H1 (cell line): ENCODE data around the gene NR2E3. TPM values are rescaled to one million over a fixed set of nuclear protein-coding genes. Genes with fewer than 3 reads are reported as not detected.

Experiments
- CTCF ChIA-PET: fragments of 300-600 bp; sonication (Branson Sonifier 250); formaldehyde crosslinking; loops from one replicate; lab custom pipeline; 2021; ENCODE audit not compliant: partially characterized antibody; lab: Charles Lee
- POLR2A ChIA-PET: fragments of 300-600 bp; sonication (Branson Sonifier 250); formaldehyde crosslinking; loops from one replicate; lab custom pipeline; 2021; ENCODE audit warnings: inconsistent platforms; ENCODE audit not compliant: partially characterized antibody; lab: Charles Lee
- DNase-seq, 2 experiments: peaks; one replicate each; pipeline versions ENCODE4 v3.0.0 to v3.0.0-alpha.2; 2010 to 2022; ENCODE audit warnings: low spot score in 2 of 2, low read depth in 1 of 2, mixed read lengths in 1 of 2
- FAIRE-seq: peaks from 2 replicates; lab custom pipeline; 2011; peaks lifted over from hg19 to GRCh38; lab: Jason Lieb, UNC
- H2AFZ ChIP-seq: 2 replicates; pipeline ENCODE4 v1.8.1; 2012; ENCODE audit warnings: low read length, inconsistent platforms
- H2AK5ac ChIP-seq: 2 replicates; pipeline ENCODE4 v1.6.1; 2013; ENCODE audit warnings: low read depth, low read length
- H2BK120ac ChIP-seq: replicated peaks from 2 replicates; pipeline ENCODE3; 2013; ENCODE audit warnings: low read depth, low read length, inconsistent platforms
- H2BK12ac ChIP-seq: 2 replicates; pipeline ENCODE4 v1.6.1; 2013; ENCODE audit warnings: low read depth, low read length
- H2BK15ac ChIP-seq: 2 replicates; pipeline ENCODE4 v1.6.1; 2013; ENCODE audit warnings: low read length
- H2BK20ac ChIP-seq: 2 replicates; pipeline ENCODE4 v1.6.1; 2013; ENCODE audit warnings: low read length
- H2BK5ac ChIP-seq: 2 replicates; pipeline ENCODE4 v1.6.1; 2013; ENCODE audit warnings: low read depth, low read length
- H3K14ac ChIP-seq: 2 replicates; pipeline ENCODE4 v1.6.1; 2013; ENCODE audit warnings: inconsistent platforms; ENCODE audit not compliant: insufficient read length
- H3K18ac ChIP-seq: 2 replicates; pipeline ENCODE4 v1.6.1; 2013; ENCODE audit warnings: low read length; ENCODE audit errors: extremely low read depth
- H3K23ac ChIP-seq: 2 replicates; pipeline ENCODE4 v1.6.1; 2013; ENCODE audit warnings: inconsistent platforms; ENCODE audit not compliant: insufficient read length
- H3K23me2 ChIP-seq: 2 replicates; pipeline ENCODE4 v1.6.1; 2013; ENCODE audit warnings: low read depth, low read length
- H3K27ac ChIP-seq: 2 replicates; pipeline ENCODE4 v1.6.1; 2011; ENCODE audit warnings: low read depth, low read length, inconsistent platforms
- H3K27me3 ChIP-seq, 4 experiments: replicated peaks in 1 of 4; 1 replicate in 1 of 4; 2 replicates in 3 of 4; pipeline versions ENCODE4 v1.6.1 to v1.8.1; 2011 to 2013; ENCODE audit warnings: low read length in 3 of 4, mild to moderate bottlenecking in 3 of 4, inconsistent platforms in 2 of 4, mixed read lengths in 2 of 4, moderate library complexity in 1 of 4; ENCODE audit not compliant: control insufficient read depth in 3 of 4, insufficient read depth in 3 of 4; ENCODE audit errors: extremely low read depth in 1 of 4
- H3K36me3 ChIP-seq, 4 experiments: 2 replicates each; pipeline versions ENCODE4 v1.6.1 to v1.8.1; 2011 to 2013; ENCODE audit warnings: mild to moderate bottlenecking in 4 of 4, low read length in 3 of 4, moderate library complexity in 2 of 4, control low read depth in 1 of 4, inconsistent platforms in 1 of 4; ENCODE audit not compliant: insufficient read depth in 4 of 4, control insufficient read depth in 2 of 4
- H3K4ac ChIP-seq: replicated peaks from 2 replicates; pipeline ENCODE3; 2013; ENCODE audit warnings: low read length, low read depth, mixed read lengths, inconsistent platforms; ENCODE audit not compliant: insufficient read length
- H3K4me1 ChIP-seq, 4 experiments: replicated peaks in 1 of 4; 1 replicate in 1 of 4; 2 replicates in 3 of 4; pipeline versions ENCODE4 v1.6.1 to v1.8.1; 2011 to 2013; ENCODE audit warnings: low read length in 3 of 4, inconsistent platforms in 2 of 4, mixed read lengths in 1 of 4; ENCODE audit not compliant: insufficient read depth in 4 of 4, control insufficient read depth in 3 of 4
- H3K4me2 ChIP-seq, 2 experiments: 2 replicates each; pipeline versions ENCODE4 v1.6.1 to v1.8.1; 2011 to 2013; ENCODE audit warnings: low read depth in 2 of 2, low read length in 2 of 2, control low read depth in 1 of 2, inconsistent platforms in 1 of 2, mild to moderate bottlenecking in 1 of 2; ENCODE audit not compliant: insufficient read depth in 1 of 2
- H3K4me3 ChIP-seq, 4 experiments: fragments of 200-600, 300-600 bp in 1 of 4; sonication (generic), shearing (Covaris generic), sonication (Bioruptor Twin) in 1 of 4; 2 replicates each; pipeline versions ENCODE4 v1.5.1 to v1.8.1; 2011 to 2016; ENCODE audit warnings: low read length in 4 of 4, low read depth in 3 of 4, control low read depth in 2 of 4, inconsistent platforms in 2 of 4, mild to moderate bottlenecking in 2 of 4, mixed read lengths in 1 of 4, moderate library complexity in 1 of 4; ENCODE audit not compliant: insufficient read depth in 2 of 4; ENCODE audit errors: extremely low read depth in 1 of 4
- H3K56ac ChIP-seq: replicated peaks from 2 replicates; pipeline ENCODE3; 2013; ENCODE audit warnings: low read depth, mild to moderate bottlenecking, mixed read lengths, low read length, inconsistent platforms; ENCODE audit not compliant: insufficient read length
- H3K79me1 ChIP-seq: 2 replicates; pipeline ENCODE4 v1.6.1; 2013; ENCODE audit warnings: low read depth, low read length, control low read depth
- H3K79me2 ChIP-seq, 2 experiments: 2 replicates each; pipeline versions ENCODE4 v1.6.1 to v1.8.1; 2012 to 2013; ENCODE audit warnings: low read length in 2 of 2, mild to moderate bottlenecking in 2 of 2, inconsistent platforms in 1 of 2; ENCODE audit not compliant: insufficient read depth in 2 of 2, control insufficient read depth in 1 of 2
- H3K9ac ChIP-seq, 4 experiments: replicated peaks in 1 of 4; 1 replicate in 1 of 4; 2 replicates in 3 of 4; pipeline versions ENCODE4 v1.6.1 to v1.8.1; 2011 to 2013; ENCODE audit warnings: low read depth in 3 of 4, low read length in 3 of 4, control low read depth in 2 of 4, mild to moderate bottlenecking in 2 of 4, moderate library complexity in 2 of 4, inconsistent platforms in 1 of 4; ENCODE audit errors: extremely low read depth in 1 of 4
- H3K9me3 ChIP-seq, 2 experiments: 2 replicates each; pipeline versions ENCODE4 v1.6.1 to v1.8.1; 2012 to 2013; ENCODE audit warnings: mild to moderate bottlenecking in 2 of 2, moderate library complexity in 2 of 2, control low read depth in 1 of 2, inconsistent platforms in 1 of 2, low read depth in 1 of 2, low read length in 1 of 2, mixed read lengths in 1 of 2; ENCODE audit not compliant: insufficient read depth in 2 of 2
- H4K20me1 ChIP-seq, 2 experiments: replicated peaks in 1 of 2; 2 replicates each; pipeline versions ENCODE3 to v1.8.1; 2011 to 2013; ENCODE audit warnings: inconsistent platforms in 2 of 2, low read length in 2 of 2, mild to moderate bottlenecking in 1 of 2; ENCODE audit not compliant: insufficient read depth in 2 of 2, control insufficient read depth in 1 of 2
- H4K5ac ChIP-seq: 2 replicates; pipeline ENCODE4 v1.6.1; 2013; ENCODE audit warnings: low read length, low read depth, mixed read lengths, inconsistent platforms; ENCODE audit not compliant: insufficient read length
- H4K8ac ChIP-seq: 2 replicates; pipeline ENCODE4 v1.8.0; 2013; ENCODE audit warnings: mild to moderate bottlenecking, moderate library complexity, low read length, inconsistent platforms; ENCODE audit not compliant: insufficient read depth; ENCODE audit errors: extremely low read depth
- H4K91ac ChIP-seq: replicated peaks from 2 replicates; pipeline ENCODE3; 2013; ENCODE audit warnings: low read length, mixed read lengths, inconsistent platforms; ENCODE audit not compliant: insufficient read length
- BACH1 ChIP-seq: IDR thresholded peaks from 2 replicates; pipeline ENCODE4 v1.6.1; 2012; ENCODE audit warnings: low read length, improper control_type of control experiment
- BCL11A ChIP-seq, 2 experiments: IDR thresholded peaks; one replicate each; pipeline ENCODE4 v1.6.1; 2011; ENCODE audit warnings: low read depth in 2 of 2, low read length in 2 of 2, mild to moderate bottlenecking in 2 of 2
- EGR1 ChIP-seq: IDR thresholded peaks from 2 replicates; pipeline ENCODE4 v1.6.1; 2011; ENCODE audit warnings: low read depth, low read length, borderline replicate concordance
- EP300 ChIP-seq, 2 experiments: IDR thresholded peaks; 1 replicate in 1 of 2; 2 replicates in 1 of 2; pipeline ENCODE4 v1.6.1; 2011 to 2012; ENCODE audit warnings: low read depth in 2 of 2, low read length in 2 of 2, mild to moderate bottlenecking in 2 of 2, borderline replicate concordance in 1 of 2, inconsistent platforms in 1 of 2, moderate library complexity in 1 of 2
- MAX ChIP-seq: IDR thresholded peaks from 2 replicates; pipeline ENCODE4 v1.6.1; 2012; ENCODE audit warnings: inconsistent platforms
- RXRA ChIP-seq: IDR thresholded peaks from 2 replicates; pipeline ENCODE4 v1.6.1; 2011; ENCODE audit warnings: low read depth, mild to moderate bottlenecking, low read length, moderate library complexity; ENCODE audit not compliant: insufficient read depth
- TCF12 ChIP-seq: IDR thresholded peaks from 2 replicates; pipeline ENCODE4 v1.6.1; 2011; ENCODE audit warnings: low read depth, mild to moderate bottlenecking, low read length
- WGBS, 2 experiments: shearing (Covaris generic) in 1 of 2; methylation state at CpG; one replicate each; pipeline versions ENCODE4 v1.1.6 to v1.1.7; 2013 to 2015; ENCODE audit warnings: low lambda C conversion rate in 2 of 2, mixed read lengths in 2 of 2, inconsistent platforms in 1 of 2, low coverage in 1 of 2, missing lambda C conversion rate in 1 of 2; ENCODE audit not compliant: insufficient replicate concordance in 2 of 2, insufficient coverage in 1 of 2, insufficient read length in 1 of 2; ENCODE audit errors: extremely low coverage in 1 of 2, missing lambda C conversion rate in 1 of 2; 5-methylcytosine and 5-hydroxymethylcytosine counted together
- polyA plus RNA-seq, 7 experiments: library from polyadenylated mRNA; depleted of rRNA in 3 of 7; stranded (reverse) in 5 of 7; unstranded in 2 of 7; fragments of >200 nt in 5 of 7; fragments of 200-250 nt in 2 of 7; gene quantifications; 1 replicate in 5 of 7; 2 replicates in 1 of 7; 4 replicates in 1 of 7; pipeline versions ENCODE4 v1.2.1 to v1.2.3, GENCODE V29; 2011 to 2013; ENCODE audit warnings: missing spikeins in 2 of 7, mixed read lengths in 2 of 7
- total RNA-seq: library from RNA; stranded (reverse); fragmentation: NEBNext Ultra II Directional; extraction: Animal tissue kit (Norgen Biotek cat#: 25700); gene quantifications from 2 replicates; pipeline ENCODE4 v1.2.1, GENCODE V29; 2021
- TF ChIP-seq, protein P1 (sequence below), 3 experiments: IDR thresholded peaks; 1 replicate in 2 of 3; 2 replicates in 1 of 3; pipeline versions ENCODE4 v1.5.1 to v1.6.1; 2011; ENCODE audit warnings: low read length in 3 of 3, mild to moderate bottlenecking in 3 of 3, inconsistent platforms in 2 of 3, low read depth in 1 of 3, moderate library complexity in 1 of 3; ENCODE audit not compliant: insufficient read depth in 1 of 3; ENCODE audit errors: control extremely low read depth in 1 of 3

Gene NR2E3
- total and polyA plus RNA-seq, 2 of the 8 experiments (the other 6 are each of a cell fraction or from before 2014, with no cell fraction given), result 0.56 to 0.80 TPM

GRCh38 chr15:71811752-71812735, 1.7 kb downstream of the NR2E3 start:
- FAIRE-seq, result no peak
- H2AK5ac ChIP-seq, result 0 out of 2 replicates have a peak overlapping the region, but pooled peaks have one; percentile 6
- TF ChIP-seq EGR1, result no peak
- TF ChIP-seq MAX, result no peak
- TF ChIP-seq EP300 (IDR thresholded peaks at IDR 0.05; ENCODE audit: borderline replicate concordance in 1 of 2, low read depth in 2 of 2, low read length in 2 of 2), result no peak
- TF ChIP-seq RXRA, result no peak
- no peak for TF ChIP-seq TCF12
- TF ChIP-seq BACH1, result no peak
- TF ChIP-seq, protein P1, sequence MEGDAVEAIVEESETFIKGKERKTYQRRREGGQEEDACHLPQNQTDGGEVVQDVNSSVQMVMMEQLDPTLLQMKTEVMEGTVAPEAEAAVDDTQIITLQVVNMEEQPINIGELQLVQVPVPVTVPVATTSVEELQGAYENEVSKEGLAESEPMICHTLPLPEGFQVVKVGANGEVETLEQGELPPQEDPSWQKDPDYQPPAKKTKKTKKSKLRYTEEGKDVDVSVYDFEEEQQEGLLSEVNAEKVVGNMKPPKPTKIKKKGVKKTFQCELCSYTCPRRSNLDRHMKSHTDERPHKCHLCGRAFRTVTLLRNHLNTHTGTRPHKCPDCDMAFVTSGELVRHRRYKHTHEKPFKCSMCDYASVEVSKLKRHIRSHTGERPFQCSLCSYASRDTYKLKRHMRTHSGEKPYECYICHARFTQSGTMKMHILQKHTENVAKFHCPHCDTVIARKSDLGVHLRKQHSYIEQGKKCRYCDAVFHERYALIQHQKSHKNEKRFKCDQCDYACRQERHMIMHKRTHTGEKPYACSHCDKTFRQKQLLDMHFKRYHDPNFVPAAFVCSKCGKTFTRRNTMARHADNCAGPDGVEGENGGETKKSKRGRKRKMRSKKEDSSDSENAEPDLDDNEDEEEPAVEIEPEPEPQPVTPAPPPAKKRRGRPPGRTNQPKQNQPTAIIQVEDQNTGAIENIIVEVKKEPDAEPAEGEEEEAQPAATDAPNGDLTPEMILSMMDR (IDR thresholded peaks at IDR 0.05; ENCODE audit: control extremely low read depth in 1 of 3, insufficient read depth in 1 of 3, low read depth in 1 of 3, low read length in 3 of 3), result no peak
- TF ChIP-seq BCL11A (IDR thresholded peaks at IDR 0.05; ENCODE audit: low read depth in 2 of 2, low read length in 2 of 2), result no peak

More at GRCh38 chr15:71811752-71812735, 1.7 kb downstream of the NR2E3 start:
- H3K18ac ChIP-seq, result peak overlapping the region; percentile 32; the same call in 1 of the 2 replicates
- no peak overlapping the region for H3K4me3 ChIP-seq
- H2BK5ac ChIP-seq, result no peak overlapping the region
- no peak overlapping the region for H3K4ac ChIP-seq
- H3K27ac ChIP-seq, result no peak overlapping the region
- H3K56ac ChIP-seq, result no peak overlapping the region
- peaks cover 3% of the 10 kb centered on the region; the same call in 1 of the 2 replicates for H3K23me2 ChIP-seq
- H3K4me2 ChIP-seq, result no peak overlapping the region
- no peak overlapping the region for H3K9ac ChIP-seq
- H3K79me2 ChIP-seq, result no peaks in the 10 kb centered on the region
- no peak overlapping the region for H2BK12ac ChIP-seq
- H4K20me1 ChIP-seq, result no peaks in the 10 kb centered on the region
- no peak overlapping the region for H4K91ac ChIP-seq
- no peaks in the 10 kb centered on the region for H3K36me3 ChIP-seq
- H2AFZ ChIP-seq, result no peak overlapping the region
- ChIA-PET POLR2A (no interaction called here), CTCF (no interaction called here)
- H2BK120ac ChIP-seq, result no peak overlapping the region
- WGBS, 2 experiments, result 94% methylated on average over 29 of the region's 38 CpGs; no CpG with 5 or more reads in 1 of the 2 experiments
- no peaks in the 10 kb centered on the region for H3K9me3 ChIP-seq
- no peak overlapping the region for H2BK20ac ChIP-seq
- no peaks in the 10 kb centered on the region for H3K27me3 ChIP-seq
- no peak overlapping the region for H4K5ac ChIP-seq
- peak overlapping the region; percentile 46; the same call in 1 of the 2 replicates for H2BK15ac ChIP-seq
- H3K79me1 ChIP-seq, result no peaks in the 10 kb centered on the region
- H4K8ac ChIP-seq, result no peak overlapping the region
- H3K23ac ChIP-seq, result no peak overlapping the region
- DNase-seq, result no peak
- H3K14ac ChIP-seq, result no peak overlapping the region
- H3K4me1 ChIP-seq, result peaks cover under 1 to 22% (median 15%) of the 10 kb centered on the region in 4 experiments
